ENCODE results near the gene PON1. TPM values are rescaled to one million over a fixed set of nuclear protein-coding genes. Genes with fewer than 3 reads are reported as not detected.
A peak's percentile ranks its signal among the peaks of the same experiment; 100 is the strongest.

Gene PON1
- total RNA-seq = under 1 TPM in 1 of 2 donors, not detected in 1; 0.78 TPM

GRCh38 chr7:95324431-95324830 is at the start of gene PON1:
PON1 (minus strand) TSS chr7:95324532; CDS start chr7:95324475, 57 bp downstream.
- Histone ChIP-seq H3K4me1 (no peaks in the 10 kb centered on the region), H3K27me3 (no peaks in the 10 kb centered on the region), H3K4me3 (no peak within 1 kb of the TSS), H3K9me3 (no peaks in the 10 kb centered on the region), H3K36me3 (replicated peaks in 1 of 2; ENCODE audit: insufficient read depth in 1 of 2, low read depth in 2 of 2) (no peaks in the 10 kb centered on the region), H3K27ac (no peak within 1 kb of the TSS)
- no peak for TF ChIP-seq CTCF (IDR thresholded peaks at IDR 0.05)
- TF ChIP-seq POLR2A (IDR thresholded peaks at IDR 0.05) = no peak
- peak in 1 of 4 donors; percentile 11 for DNase-seq
- intact Hi-C loops (cut with DNase I) = no loop called here
- ATAC-seq = no peak
- WGBS, 2 donors = 15 to 50% methylated on average over 3 to 20 of the region's 20 CpGs

- no peaks in the 10 kb centered on the region for H3K27me3 ChIP-seq
- H3K4me3 ChIP-seq = no peak overlapping the region
- H3K9me3 ChIP-seq = no peaks in the 10 kb centered on the region
- H3K36me3 ChIP-seq (replicated peaks in 1 of 2; ENCODE audit: insufficient read depth in 1 of 2, low read depth in 2 of 2) = no peaks in the 10 kb centered on the region
- H3K27ac ChIP-seq = no peak overlapping the region
- TF ChIP-seq POLR2A (IDR thresholded peaks at IDR 0.05) (no peak), CTCF (IDR thresholded peaks at IDR 0.05) (no peak)
- intact Hi-C loops (cut with DNase I) = no loop called here
- no peak for DNase-seq
- no peak for ATAC-seq
- H3K4me1 ChIP-seq = no peaks in the 10 kb centered on the region
- WGBS, 2 donors = 81% methylated on average over 4 of the region's 4 CpGs
Measured at GRCh38 chr7:95373323-95373722, 49.0 kb upstream of the PON1 start.

- intact Hi-C loops (cut with DNase I) = no loop called here
- H3K4me3 ChIP-seq = no peak overlapping the region
- H3K27me3 ChIP-seq = no peaks in the 10 kb centered on the region
- ATAC-seq = no peak
- no peak for DNase-seq
- H3K4me1 ChIP-seq = no peaks in the 10 kb centered on the region
- no peaks in the 10 kb centered on the region for H3K36me3 ChIP-seq (replicated peaks in 1 of 2; ENCODE audit: insufficient read depth in 1 of 2, low read depth in 2 of 2)
- 85 to 86% methylated on average over 3 of the region's 3 CpGs for WGBS, 2 donors
- TF ChIP-seq POLR2A (IDR thresholded peaks at IDR 0.05) (no peak), CTCF (IDR thresholded peaks at IDR 0.05) (no peak)
- H3K9me3 ChIP-seq = no peaks in the 10 kb centered on the region
- no peak overlapping the region for H3K27ac ChIP-seq
Measured at GRCh38 chr7:95368235-95368634, 43.9 kb upstream of the PON1 start.

- DNase-seq (no peak), ATAC-seq (no peak)
- no peaks in the 10 kb centered on the region for H3K27me3 ChIP-seq
- H3K4me1 ChIP-seq = no peaks in the 10 kb centered on the region
- 81 to 91% methylated on average over 1 of the region's 1 CpG for WGBS, 2 donors
- H3K27ac ChIP-seq = no peak overlapping the region
- TF ChIP-seq POLR2A (IDR thresholded peaks at IDR 0.05) (no peak), CTCF (IDR thresholded peaks at IDR 0.05) (no peak)
- H3K36me3 ChIP-seq (replicated peaks in 1 of 2; ENCODE audit: insufficient read depth in 1 of 2, low read depth in 2 of 2) = no peaks in the 10 kb centered on the region
- H3K4me3 ChIP-seq = no peak overlapping the region
- intact Hi-C loops (cut with DNase I) = no loop called here
- H3K9me3 ChIP-seq = no peaks in the 10 kb centered on the region
Measured at GRCh38 chr7:95367606-95368005, 43.3 kb upstream of the PON1 start.

GRCh38 chr7:95365151-95365550 is 40.8 kb upstream of the PON1 start:
- Histone ChIP-seq H3K27ac (no peak overlapping the region), H3K9me3 (no peaks in the 10 kb centered on the region), H3K4me3 (no peak overlapping the region), H3K4me1 (no peaks in the 10 kb centered on the region), H3K36me3 (replicated peaks in 1 of 2; ENCODE audit: insufficient read depth in 1 of 2, low read depth in 2 of 2) (no peaks in the 10 kb centered on the region), H3K27me3 (no peaks in the 10 kb centered on the region)
- DNase-seq = no peak
- WGBS, 2 donors = 94 to 100% methylated on average over 1 of the region's 1 CpG
- intact Hi-C loops (cut with DNase I) = no loop called here
- ATAC-seq = no peak
- TF ChIP-seq POLR2A (IDR thresholded peaks at IDR 0.05) = no peak
- no peak for TF ChIP-seq CTCF (IDR thresholded peaks at IDR 0.05)
